ENCODE results near the gene RUNX2.

Gene RUNX2

GRCh38 chr6:45491048-45491735, 163.1 kb downstream of the RUNX2 start:
- no peak for DNase-seq

GRCh38 chr6:45491874-45492273, 163.7 kb downstream of the RUNX2 start:
- DNase-seq = no peak

GRCh38 chr6:45493761-45494160, 165.6 kb downstream of the RUNX2 start:
- no peak for DNase-seq

- DNase-seq = no peak
Measured at GRCh38 chr6:45494416-45495135, 166.4 kb downstream of the RUNX2 start.

GRCh38 chr6:45495429-45496084, 167.4 kb downstream of the RUNX2 start:
- DNase-seq = no peak

- DNase-seq = no peak
Measured at GRCh38 chr6:45496085-45496433, 167.9 kb downstream of the RUNX2 start.

GRCh38 chr6:45498591-45498990, 170.5 kb downstream of the RUNX2 start:
- DNase-seq = no peak

- DNase-seq = peak in 1 of 2 experiments; percentile 10
Measured at GRCh38 chr6:45500924-45501816, 173.0 kb downstream of the RUNX2 start.

GRCh38 chr6:45502456-45502855, 174.3 kb downstream of the RUNX2 start:
- DNase-seq = no peak

GRCh38 chr6:45504947-45505346, 176.8 kb downstream of the RUNX2 start:
- peak; percentile 37 to 65 for DNase-seq

GRCh38 chr6:45505470-45505869, 177.3 kb downstream of the RUNX2 start:
- no peak for DNase-seq

GRCh38 chr6:45507186-45507585, 179.1 kb downstream of the RUNX2 start:
- DNase-seq = no peak

- DNase-seq = no peak
Measured at GRCh38 chr6:45509426-45509825, 181.3 kb downstream of the RUNX2 start.

- DNase-seq = no peak
Measured at GRCh38 chr6:45512717-45513116, 184.6 kb downstream of the RUNX2 start.

GRCh38 chr6:45513213-45513618, 185.1 kb downstream of the RUNX2 start:
- no peak for DNase-seq

- no peak for DNase-seq
Measured at GRCh38 chr6:45513843-45514242, 185.7 kb downstream of the RUNX2 start.

GRCh38 chr6:45514454-45515230, 186.5 kb downstream of the RUNX2 start:
- no peak for DNase-seq

- no peak for DNase-seq
Measured at GRCh38 chr6:45518013-45518720, 190.0 kb downstream of the RUNX2 start.

- no peak for DNase-seq
Measured at GRCh38 chr6:45521226-45521625, 193.1 kb downstream of the RUNX2 start.

- DNase-seq = no peak
Measured at GRCh38 chr6:45522486-45522885, 194.4 kb downstream of the RUNX2 start.

GRCh38 chr6:45527210-45527609, 199.1 kb downstream of the RUNX2 start:
- no peak for DNase-seq

Data from SHP77 (cell line).